GM21825 (cell line): ENCODE measurements around the gene GOT2.
"Not testable (repeated sequence)": the region's sequence is repeated elsewhere in the genome, so short reads cannot be mapped to it uniquely, and the experiment has no call there.

Experiments
- ATAC-seq: cut with Tn5 transposase; IDR thresholded peaks from one replicate; pipeline ENCODE4 v1.9.1; 2021; ENCODE audit warnings: mild to moderate bottlenecking, moderate library complexity; ENCODE audit not compliant: unreplicated experiment

GOT2 gene

DNA sequence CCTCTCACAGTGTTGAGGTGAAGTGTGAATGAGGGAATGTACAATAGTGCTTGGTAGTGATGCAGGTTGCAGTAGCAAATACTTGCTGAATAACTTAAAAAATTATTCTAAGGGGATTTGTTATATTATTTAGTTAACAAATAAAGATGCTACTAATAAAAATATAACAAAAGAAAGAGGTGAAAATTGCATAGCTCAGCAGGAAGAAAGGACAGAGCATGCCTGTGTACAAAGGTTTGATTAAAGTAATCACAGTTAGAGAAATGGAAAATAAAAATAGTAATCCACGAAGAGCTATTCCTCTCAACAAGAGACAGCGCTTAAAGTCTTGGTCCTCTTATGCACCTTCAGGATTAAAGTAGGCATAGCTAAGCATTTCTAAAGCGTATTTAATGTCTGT lies 11.0 kb downstream of the GOT2 start:
- no peak for ATAC-seq

DNA sequence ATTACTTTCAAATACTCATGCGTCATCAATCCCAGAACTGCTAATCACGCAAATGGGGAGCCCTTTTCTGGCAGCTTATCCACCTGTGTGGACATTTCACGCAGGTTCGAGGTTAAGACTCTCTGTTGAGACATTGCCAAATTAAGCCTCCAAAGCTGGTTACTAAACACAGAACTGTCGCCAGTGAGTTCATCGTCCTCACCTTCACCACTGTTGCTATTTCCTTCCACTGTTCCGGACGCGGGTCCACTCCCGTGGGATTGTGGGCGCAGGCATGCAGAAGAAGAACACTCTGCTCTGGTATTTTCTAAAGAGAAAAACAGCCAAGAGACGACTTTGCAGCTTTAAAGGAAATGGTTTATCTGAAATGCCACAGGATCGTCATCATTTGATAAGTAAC lies 16.1 kb downstream of the GOT2 start:
- ATAC-seq: no peak

DNA sequence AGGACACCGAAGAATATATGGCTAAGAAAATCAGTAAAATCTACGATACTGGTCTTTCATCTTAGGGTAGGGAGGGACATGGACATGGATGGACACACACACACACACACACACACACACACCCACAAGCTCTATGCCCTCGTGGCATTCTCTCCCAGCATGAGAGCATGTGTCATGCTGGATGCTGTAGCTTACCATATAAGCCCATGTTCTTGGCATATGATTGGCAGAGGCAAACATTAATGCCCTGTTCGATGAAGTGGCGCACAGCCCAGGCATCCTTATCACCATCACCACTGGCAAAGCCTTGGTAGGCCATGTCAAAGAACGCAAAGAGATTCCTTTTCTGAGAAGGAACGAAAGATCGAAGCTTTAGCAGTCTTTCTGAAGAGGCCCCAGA lies 17.6 kb downstream of the GOT2 start:
- ATAC-seq: no peak

DNA sequence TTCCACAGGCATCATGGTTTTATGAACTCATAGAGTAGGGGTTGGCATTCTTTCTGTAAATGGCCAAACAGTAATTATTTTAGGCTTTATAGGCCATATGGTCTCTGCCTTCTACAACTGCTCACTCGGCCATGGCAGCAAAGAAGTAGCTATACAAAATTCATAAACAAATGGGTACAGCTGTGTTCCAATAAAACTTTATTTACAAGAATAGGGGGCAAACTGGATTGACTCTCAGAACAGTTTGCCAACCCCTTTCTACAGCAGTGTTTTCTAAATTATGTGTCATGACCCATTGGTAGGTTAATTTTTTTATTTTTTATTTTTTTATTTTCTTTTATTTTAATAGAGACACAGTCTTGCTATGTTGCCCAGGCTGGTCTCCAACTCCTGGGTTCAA lies 20.4 kb downstream of the GOT2 start:
- ATAC-seq: no peak

DNA sequence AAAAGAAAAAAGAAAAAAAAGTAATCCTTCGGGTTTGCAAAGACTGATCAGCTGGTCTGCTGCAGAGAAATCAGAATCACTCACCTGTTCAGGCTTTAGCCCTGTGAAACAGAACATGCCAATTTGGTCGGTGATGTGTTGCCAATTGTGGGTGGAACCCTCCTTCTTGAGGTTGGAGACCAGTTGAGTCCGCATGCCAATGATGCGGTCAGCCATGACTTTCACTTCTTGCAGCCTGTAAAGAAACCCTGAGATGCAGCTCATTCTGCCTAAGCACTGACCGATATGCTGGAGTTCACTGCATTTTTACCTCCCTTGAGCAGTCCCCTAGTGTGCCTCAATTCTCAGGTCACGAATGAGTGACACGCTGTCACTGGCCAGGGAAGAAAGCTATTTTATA lies 24.8 kb downstream of the GOT2 start:
- ATAC-seq: no peak

DNA sequence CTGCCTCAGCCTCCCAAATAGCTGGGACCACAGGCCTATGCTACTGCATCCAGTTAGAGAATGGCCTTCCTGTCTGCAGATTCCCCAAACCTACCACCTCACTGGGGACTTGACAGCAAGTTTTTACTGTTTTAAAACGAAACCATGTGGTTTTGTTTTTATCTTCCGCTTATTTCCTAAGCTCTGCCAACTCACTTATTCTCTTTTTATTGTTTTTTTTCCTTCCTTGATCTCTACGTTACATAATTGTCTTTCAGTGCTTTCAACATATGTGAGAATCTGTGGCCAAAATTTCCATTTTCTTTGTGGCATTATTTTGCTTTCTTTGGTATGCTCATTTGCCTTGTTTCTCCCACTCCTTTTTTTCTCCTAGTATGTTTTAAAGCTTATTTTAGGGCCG lies 35.0 kb downstream of the GOT2 start:
- ATAC-seq: no peak

DNA sequence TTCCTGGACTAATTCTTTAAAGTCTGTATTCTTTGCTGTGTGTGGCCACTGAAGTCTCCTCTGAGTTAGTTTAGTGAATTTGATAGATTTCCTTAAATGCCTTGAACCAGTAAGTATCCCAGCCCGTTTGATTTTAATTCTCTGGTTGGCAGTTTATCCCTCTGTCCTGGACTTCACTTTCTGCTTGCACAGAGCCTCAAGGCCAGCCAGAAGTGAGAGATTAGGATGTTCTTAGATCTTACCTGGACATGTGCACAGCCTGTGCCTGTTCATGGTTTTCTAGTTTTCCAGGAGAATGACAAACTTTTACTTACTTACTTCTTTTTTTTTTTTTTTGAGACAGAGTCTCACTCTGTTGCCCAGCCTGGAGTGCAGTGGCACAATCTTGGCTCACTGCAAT lies 38.7 kb downstream of the GOT2 start:
- ATAC-seq: no peak

DNA sequence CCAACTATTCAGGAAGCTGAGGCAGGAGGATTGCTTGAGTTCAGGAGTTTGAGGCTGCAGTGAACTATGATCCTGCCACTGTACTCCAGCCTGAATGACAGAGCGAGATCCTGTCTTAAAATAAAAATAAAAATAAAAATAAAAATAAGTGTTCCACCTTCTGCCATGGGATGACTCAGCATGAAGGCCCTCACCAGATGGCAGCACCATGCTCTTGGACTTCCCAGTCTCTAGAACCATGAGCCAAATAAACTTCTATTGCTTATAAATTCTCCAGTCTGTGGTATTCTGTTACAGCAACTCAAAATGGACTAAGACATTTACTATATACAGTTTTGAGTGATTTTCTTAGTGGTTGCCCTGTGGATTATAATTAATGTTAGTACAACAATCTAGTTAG lies 41.7 kb downstream of the GOT2 start:
- ATAC-seq: no peak

DNA sequence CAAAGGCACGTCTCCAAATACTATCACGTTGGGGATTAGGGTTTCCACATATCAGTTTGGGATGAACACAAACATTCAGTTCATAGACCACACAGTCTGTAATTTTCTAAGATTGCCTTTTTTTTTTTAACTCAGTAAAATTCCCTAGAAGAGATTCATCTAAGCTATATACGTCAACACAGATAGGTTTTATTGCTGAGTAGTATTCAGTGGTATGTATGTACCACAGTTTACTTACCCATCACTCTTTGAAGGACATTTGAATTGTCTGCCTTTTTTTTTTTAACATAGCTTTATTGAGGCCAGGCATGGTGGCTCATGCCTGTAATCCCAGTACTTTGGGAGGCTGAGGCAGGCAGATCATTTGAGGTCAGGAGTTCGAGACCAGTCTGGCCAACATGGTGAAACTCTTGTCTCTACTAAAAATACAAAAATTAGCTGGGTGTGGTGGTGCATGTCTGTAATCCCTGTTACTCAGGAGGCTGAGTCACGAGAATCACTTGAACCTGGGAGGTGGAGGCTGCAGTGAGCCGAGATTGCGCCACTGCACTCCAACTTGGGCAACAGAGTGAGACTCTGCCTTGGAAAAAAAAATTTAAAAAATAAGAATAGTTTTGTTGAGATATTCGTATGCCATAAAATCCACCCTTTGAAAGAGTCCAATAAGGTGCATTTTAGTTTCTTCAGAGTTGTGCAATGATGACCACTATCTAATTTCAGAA lies 47.0 kb downstream of the GOT2 start:
- not testable (repeated sequence) for ATAC-seq

DNA sequence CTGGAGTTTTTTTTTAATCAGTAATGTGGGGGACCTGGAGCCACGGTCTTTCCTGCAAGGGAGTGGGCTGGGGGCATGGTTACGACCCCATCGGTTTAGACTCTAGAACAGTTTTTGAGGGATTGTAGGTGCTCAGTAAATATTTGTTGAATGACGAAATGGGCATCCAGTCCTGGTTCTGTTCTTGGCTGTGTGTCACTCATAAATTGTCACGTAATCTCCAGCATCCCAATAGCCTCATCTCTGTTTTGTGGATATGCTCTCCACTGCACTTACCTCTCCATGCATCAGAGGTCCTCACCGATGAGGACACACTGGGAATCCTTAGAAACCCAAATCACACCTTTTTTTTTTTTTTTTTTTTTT lies 49.0 kb downstream of the GOT2 start:
- ATAC-seq: no peak

DNA sequence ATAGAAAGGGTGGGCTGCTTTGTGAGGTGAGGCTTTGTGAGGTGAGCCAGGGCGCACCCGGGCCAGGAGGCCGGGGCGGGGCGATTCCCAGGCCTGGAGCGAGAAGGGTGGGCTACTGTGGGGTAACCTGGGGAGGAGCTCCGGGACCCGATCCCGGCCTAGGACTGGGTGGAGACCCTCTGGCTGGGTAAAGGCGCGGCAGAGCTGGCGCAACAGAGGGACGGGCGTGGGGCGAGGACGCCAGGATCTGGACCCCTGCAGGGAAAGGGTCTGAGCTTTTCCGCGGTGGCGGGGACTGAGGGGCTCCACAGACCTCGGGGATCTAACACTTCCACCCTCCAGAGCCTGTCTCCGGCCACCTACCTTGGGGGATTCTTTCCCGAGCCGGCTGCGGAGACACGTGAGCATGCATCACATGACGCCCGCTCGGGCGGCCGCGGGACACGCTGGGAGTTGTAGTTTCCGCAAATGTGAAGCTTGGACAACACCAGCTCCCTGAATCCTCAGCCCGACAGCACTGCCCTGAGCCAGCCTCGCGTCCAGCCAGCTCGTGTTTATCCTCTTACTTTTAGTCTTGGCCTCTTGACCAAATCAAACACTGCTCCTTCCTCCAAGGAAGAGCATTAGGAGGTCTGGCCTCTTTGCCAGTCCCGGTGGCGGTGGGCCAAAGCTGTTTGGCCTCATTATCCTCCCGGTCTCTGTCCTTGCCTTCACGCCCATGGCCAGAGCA lies 49.6 kb downstream of the GOT2 start, which contains the start of gene SLC38A7:
TSS of gene SLC38A7 (minus strand) at position 417 of the 730 bp plus-strand sequence. CDS start 4,644 bp downstream, outside the sequence.
- ATAC-seq: peak; percentile 98

DNA sequence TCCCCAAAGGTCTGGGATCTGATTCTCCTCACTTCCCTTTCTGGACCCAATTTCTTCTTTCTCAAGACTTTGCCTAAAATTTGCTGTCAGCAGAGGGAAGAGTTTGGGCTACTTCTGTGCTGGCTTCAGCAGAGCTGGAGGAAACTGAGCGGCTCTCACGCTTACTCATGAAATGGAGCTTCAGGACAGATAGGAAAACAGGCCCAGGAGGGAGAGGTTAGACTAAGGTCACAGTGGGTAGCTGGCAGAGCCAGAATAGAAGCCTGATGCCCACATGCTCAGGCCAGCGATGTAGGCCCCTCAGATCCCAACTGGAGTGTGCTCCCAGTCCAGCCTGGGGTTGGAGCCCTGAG lies 50.1 kb downstream of the GOT2 start:
- no peak for ATAC-seq

DNA sequence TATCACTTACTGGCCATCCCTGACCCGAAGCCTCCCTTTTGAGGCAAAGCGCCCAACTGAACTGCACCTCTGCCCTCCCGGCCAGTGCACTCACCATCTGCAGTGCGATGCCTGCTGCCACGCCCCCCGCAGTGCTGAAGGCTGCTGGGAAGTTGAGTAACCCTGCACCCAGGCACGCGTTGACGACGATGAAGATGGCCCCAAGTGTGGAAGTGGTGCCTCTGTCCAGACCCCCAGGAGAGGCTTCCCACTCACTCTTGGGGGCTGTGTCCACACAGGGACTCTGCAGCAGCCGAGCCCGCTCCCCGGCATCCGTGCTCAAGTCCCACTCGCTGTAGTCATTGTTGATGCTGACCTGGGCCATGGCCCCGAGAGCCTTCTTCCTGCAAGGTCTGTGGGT lies 54.4 kb downstream of the GOT2 start:
- ATAC-seq: no peak

DNA sequence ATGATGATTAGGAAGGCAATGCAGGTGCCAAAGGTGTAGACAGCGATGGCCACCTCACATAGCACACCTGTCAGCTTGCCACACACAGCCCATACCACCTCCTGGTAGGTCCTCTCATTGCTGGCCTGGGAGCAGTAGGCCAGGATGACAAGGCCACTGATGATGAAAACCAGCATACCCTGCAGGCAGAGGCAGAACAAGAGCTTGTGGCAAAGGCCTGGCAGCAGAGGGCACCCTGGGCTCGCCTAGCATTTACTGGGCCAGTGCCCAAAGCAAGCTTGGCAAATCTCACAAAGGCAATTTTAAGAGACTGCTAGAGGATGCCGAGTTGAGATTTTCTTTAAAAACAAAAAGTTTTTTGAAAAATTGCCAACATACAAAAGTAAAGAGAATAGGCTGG lies 55.4 kb downstream of the GOT2 start:
- no peak for ATAC-seq

DNA sequence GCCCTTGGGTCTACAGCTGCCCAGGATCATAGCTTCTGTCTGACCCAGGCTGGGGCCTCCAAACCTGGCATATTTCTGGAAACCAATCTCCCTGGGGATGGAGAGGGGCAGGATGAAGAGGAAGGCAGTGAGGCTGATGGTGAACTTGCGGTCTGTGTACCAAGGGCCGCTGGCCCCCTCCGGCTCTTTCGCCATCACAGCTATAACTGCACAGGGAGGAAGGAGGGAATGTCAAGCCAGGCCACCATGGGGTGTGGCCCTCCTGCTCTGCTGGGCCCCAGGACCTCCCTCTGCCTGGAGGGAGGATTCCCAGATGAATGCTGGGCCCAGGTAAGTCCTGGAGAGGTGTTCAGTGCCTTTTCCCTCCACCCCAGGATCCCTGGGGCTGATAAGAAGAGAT lies 55.8 kb downstream of the GOT2 start:
- ATAC-seq: no peak

DNA sequence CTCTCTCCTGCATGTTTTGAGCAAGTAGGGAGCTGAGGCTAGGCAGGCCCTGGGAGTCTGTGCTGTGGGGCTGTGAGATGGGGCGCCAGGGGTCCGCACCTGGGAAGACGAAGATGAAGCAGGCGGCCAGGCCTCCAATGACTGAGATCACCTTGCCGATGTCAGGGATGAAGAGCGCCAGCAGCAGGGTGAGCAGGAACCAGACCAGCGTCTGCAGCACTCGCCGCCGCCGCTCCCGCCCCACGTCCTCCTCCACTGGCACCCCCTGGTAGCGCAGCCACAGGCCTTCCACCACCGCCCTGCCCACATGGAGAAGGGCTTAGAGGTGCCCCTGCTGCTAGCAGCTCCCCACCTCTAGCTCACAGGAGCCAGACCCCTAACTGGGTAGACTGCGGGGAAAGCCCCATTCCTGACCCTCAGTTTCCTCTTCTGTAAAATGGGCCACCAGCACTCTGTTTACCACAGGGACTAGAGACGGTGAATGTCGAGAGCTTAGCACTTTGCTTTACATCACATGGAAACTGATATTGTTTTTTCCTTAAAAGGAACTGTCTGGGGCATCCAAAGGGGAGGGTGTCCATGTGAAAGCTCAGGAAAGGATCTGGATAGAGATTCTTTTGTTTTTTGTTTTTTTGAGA lies 63.1 kb downstream of the GOT2 start:
- ATAC-seq: no peak

DNA sequence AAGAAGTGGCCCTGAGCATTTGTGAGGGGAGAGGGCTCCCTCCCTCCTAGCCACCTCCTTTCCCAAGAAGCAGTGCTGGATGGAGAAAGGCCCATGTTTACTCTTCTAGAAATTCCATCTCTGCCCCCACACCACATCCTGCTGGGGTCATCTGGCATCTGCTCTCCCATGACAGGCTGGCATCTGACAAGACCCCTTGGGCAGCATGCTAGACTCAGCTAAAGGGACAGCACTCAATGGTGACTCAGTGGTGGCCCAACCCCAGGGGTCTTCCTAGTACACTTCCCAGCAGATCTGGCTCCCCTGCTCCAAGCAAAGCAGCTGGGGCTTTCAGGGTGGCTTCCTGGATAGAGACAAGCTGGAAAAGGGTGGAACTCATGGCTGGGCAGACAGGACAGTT lies 63.9 kb downstream of the GOT2 start:
- ATAC-seq: no peak

DNA sequence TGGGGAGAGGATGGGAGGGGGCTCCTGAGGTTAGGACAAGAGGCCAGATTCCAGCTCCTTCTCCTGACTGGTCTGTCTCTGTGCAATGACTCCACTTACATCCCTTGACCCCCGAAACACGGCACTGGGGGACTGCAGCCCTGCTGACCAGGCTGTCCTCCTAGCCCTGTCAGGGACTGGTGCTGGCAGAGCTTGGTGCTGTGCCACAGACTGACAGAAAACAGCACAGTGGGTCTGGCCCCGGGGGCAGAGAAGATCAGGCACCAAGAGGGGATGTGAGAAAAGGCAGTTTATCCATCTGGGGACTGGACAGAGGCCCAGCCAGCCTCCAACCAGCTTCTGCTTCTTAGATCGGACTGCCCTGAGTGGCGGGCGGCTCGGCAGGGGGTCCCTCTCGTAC lies 68.9 kb downstream of the GOT2 start:
- ATAC-seq: no peak

DNA sequence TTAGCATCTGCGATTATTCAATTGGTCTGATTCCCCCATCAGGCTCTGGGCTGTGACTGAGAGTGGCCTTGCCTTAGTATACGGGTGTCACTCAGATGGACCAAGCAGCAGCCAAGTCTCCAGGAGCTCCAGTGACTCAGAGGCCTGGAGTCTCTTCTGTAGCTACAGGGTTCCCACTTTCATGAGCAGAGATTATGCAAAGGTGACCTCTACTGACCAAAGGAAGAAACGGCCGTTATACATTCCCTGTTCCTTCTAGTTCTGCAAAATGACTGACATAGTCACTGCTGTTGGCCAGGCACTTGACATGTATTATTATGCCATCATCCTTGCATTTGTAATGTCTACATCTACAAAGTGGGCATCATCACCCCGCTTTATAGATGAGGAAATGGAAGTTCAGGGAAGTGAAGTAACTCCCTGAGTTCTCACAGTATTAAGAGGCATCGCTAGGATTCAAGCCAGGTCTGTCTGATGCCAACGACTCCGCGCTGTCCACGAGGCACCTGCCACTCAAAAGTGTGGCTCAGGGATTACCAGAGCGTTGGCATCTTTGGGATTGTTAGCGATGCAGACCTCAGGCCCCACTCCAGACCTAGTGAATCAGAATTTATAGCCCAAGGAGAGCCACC lies 72.8 kb downstream of the GOT2 start:
- ATAC-seq: peak; percentile 69

DNA sequence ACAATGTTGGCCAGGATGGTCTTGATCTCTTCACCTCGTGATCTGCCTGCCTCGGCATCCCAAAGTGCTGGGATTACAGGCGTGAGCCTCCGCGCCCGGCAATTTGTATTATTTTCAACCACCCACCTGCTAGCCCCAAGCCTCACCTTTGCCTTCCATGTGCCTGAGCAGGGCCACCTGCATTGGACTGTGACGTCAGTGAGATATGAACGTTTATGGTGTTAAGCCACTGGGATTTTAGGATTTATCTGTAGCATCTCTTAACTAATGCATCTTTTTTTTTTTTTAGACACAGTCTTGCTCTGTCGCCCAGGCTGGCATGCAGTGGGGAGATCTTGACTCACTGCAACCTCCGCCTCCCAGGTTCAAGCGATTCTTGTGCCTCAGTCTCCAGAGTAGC lies 74.2 kb downstream of the GOT2 start:
- not testable (repeated sequence) for ATAC-seq

DNA sequence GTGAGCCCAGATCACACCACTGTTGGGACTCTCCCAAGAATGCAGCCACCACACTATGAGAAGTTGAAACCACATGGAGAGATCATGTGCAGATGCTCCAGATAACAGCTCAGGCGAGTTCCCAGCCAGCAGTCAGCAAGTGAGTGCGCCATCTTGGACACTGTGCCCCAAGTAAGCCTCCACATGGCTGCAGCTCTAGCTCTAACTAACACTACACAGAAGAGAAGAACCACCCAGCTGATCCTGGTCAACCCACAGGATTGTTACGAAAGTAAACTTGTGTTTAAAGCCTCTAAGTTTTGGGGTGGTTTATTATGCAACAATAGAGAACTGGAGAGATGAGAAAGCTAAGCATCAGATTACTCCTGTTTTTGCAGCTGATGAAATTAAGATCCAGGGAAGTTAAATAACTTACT lies 75.3 kb downstream of the GOT2 start:
- no peak for ATAC-seq
